ENCODE measurements around the gene POLD1.
A peak's percentile ranks its signal among the peaks of the same experiment; 100 is the strongest.

Gene POLD1

GRCh38 chr19:50447750-50448149, 63.6 kb downstream of the POLD1 start:
- no peak for DNase-seq

GRCh38 chr19:50449236-50449899, 65.2 kb downstream of the POLD1 start:
- DNase-seq, result no peak

- no peak for DNase-seq
Observed at GRCh38 chr19:50450369-50451222, 66.4 kb downstream of the POLD1 start.

GRCh38 chr19:50451223-50451534, 67.0 kb downstream of the POLD1 start:
- DNase-seq, result no peak

GRCh38 chr19:50453243-50453642, 69.1 kb downstream of the POLD1 start:
- no peak for DNase-seq

- no peak for DNase-seq
Observed at GRCh38 chr19:50455992-50456391, 71.8 kb downstream of the POLD1 start.

- no peak for DNase-seq
Observed at GRCh38 chr19:50457300-50457699, 73.2 kb downstream of the POLD1 start.

- DNase-seq, result no peak
Observed at GRCh38 chr19:50458396-50459066, 74.4 kb downstream of the POLD1 start.

- DNase-seq, result no peak
Observed at GRCh38 chr19:50459067-50459456, 74.9 kb downstream of the POLD1 start.

GRCh38 chr19:50459638-50460037, 75.5 kb downstream of the POLD1 start:
- no peak for DNase-seq

- DNase-seq, result no peak
Observed at GRCh38 chr19:50460161-50460765, 76.1 kb downstream of the POLD1 start.

GRCh38 chr19:50461066-50461875, 77.1 kb downstream of the POLD1 start:
- DNase-seq, result peak; percentile 31

GRCh38 chr19:50462970-50463369, 78.8 kb downstream of the POLD1 start:
- DNase-seq, result no peak

- DNase-seq, result no peak
Observed at GRCh38 chr19:50464348-50464747, 80.2 kb downstream of the POLD1 start.

- no peak for DNase-seq
Observed at GRCh38 chr19:50465000-50465399, 80.9 kb downstream of the POLD1 start.

GRCh38 chr19:50465986-50466705, 82.0 kb downstream of the POLD1 start:
- DNase-seq, result no peak

- no peak for DNase-seq
Observed at GRCh38 chr19:50466706-50467039, 82.5 kb downstream of the POLD1 start.

GRCh38 chr19:50467566-50467965, 83.4 kb downstream of the POLD1 start:
- no peak for DNase-seq

All from NK-92 treated with Interleukin-12 subunit alpha and Interleukin-12 subunit beta, amount 100 ng/mL, for 24 hours (cell line).